K562 (cell line): ENCODE results near the gene SETD5. TPM values are rescaled to one million over a fixed set of nuclear protein-coding genes. Genes with fewer than 3 reads are reported as not detected.
A peak's percentile ranks its signal among the peaks of the same experiment; 100 is the strongest.

ENCODE experiments used
- ATAC-seq: fragments of 200-7000 bp; cut with Tn5 transposase; 3 replicates; pipeline ENCODE4 v1.9.1; 2020; ENCODE audit warnings: moderate library complexity
- BruUV-seq: library from RNA; stranded (reverse); fragments of 400-500 nt; replicated peaks from 2 replicates; lab custom pipeline; 2021; lab: Mats Ljungman, UMichigan
- CTCF ChIA-PET: fragments of 300-600 bp; formaldehyde crosslinking; extraction: SDS; loops from one replicate; lab custom pipeline; 2021; ENCODE audit warnings: low intra/inter-chr PET ratio; lab: Yijun Ruan, JAX
- POLR2A ChIA-PET: fragments of 300-600, 350-650 bp; sonication (Branson Sonifier 250); formaldehyde crosslinking; extraction: SDS; loops from one replicate; lab custom pipeline; 2021; ENCODE audit warnings: antibody characterized with exemption, inconsistent platforms; lab: Yijun Ruan, JAX
- DNase-seq, 4 experiments: peaks; one replicate each; pipeline versions ENCODE4 v3.0.0 to v3.0.0-alpha.2; 2011 to 2018; ENCODE audit warnings: low spot score in 3 of 4, mixed read lengths in 3 of 4; ENCODE audit errors: extremely low read depth in 1 of 4
- FAIRE-seq: peaks from 2 replicates; lab custom pipeline; 2011; peaks lifted over from hg19 to GRCh38; lab: Jason Lieb, UNC
- H2AFZ ChIP-seq: 2 replicates; pipeline ENCODE4 v1.6.0; 2011; ENCODE audit warnings: low read depth, low read length, control low read depth, inconsistent platforms
- H3K27ac ChIP-seq: fragments of 200-600 bp; 3 replicates; pipeline ENCODE4 v1.8.0; 2011; ENCODE audit warnings: low read depth, mild to moderate bottlenecking, control low read depth, inconsistent platforms, low read length, moderate library complexity, mixed read lengths; ENCODE audit errors: extremely low read depth
- H3K27me3 ChIP-seq, 2 experiments: fragments of 300-600 bp in 1 of 2; 2 replicates in 1 of 2; 3 replicates in 1 of 2; pipeline versions ENCODE4 v1.6.0 to v1.8.0; 2011; ENCODE audit warnings: inconsistent platforms in 2 of 2, low read length in 2 of 2, mild to moderate bottlenecking in 1 of 2, mixed read lengths in 1 of 2, moderate library complexity in 1 of 2; ENCODE audit not compliant: control insufficient read depth in 2 of 2, insufficient read depth in 2 of 2
- H3K36me3 ChIP-seq: fragments of 300-600 bp; 3 replicates; pipeline ENCODE4 v1.8.0; 2011; ENCODE audit warnings: mild to moderate bottlenecking, low read length, inconsistent platforms; ENCODE audit not compliant: control insufficient read depth, insufficient read depth
- H3K4me1 ChIP-seq, 2 experiments: fragments of 200-600 bp in 1 of 2; replicated peaks in 1 of 2; 2 replicates in 1 of 2; 3 replicates in 1 of 2; pipeline versions ENCODE4 v1.5.1 to v1.8.0; 2011; ENCODE audit warnings: inconsistent platforms in 2 of 2, low read length in 2 of 2, mild to moderate bottlenecking in 1 of 2, mixed read lengths in 1 of 2, moderate library complexity in 1 of 2; ENCODE audit not compliant: control insufficient read depth in 2 of 2, insufficient read depth in 2 of 2
- H3K4me2 ChIP-seq: 2 replicates; pipeline ENCODE4 v1.6.1; 2011; ENCODE audit warnings: low read length, control low read depth, inconsistent platforms, mixed read lengths; ENCODE audit not compliant: insufficient read depth
- H3K4me3 ChIP-seq: fragments of 200-600 bp; sonication (generic), shearing (Covaris generic); 2 replicates; pipeline ENCODE4 v1.5.1; 2016; ENCODE audit warnings: control low read depth, inconsistent platforms
- H3K79me2 ChIP-seq: fragments of 200-600 bp; 3 replicates; pipeline ENCODE4 v1.8.0; 2011; ENCODE audit warnings: low read length, inconsistent platforms; ENCODE audit not compliant: control insufficient read depth, insufficient read depth
- H3K9ac ChIP-seq, 2 experiments: 2 replicates each; pipeline versions ENCODE4 v1.6.0 to v1.6.1; 2011; ENCODE audit warnings: low read depth in 2 of 2, low read length in 2 of 2, control low read depth in 1 of 2, inconsistent platforms in 1 of 2, mild to moderate bottlenecking in 1 of 2, mixed read lengths in 1 of 2; ENCODE audit not compliant: insufficient read depth in 1 of 2
- H3K9me1 ChIP-seq: one replicate; pipeline ENCODE4 v1.6.0; 2011; ENCODE audit warnings: inconsistent platforms, mild to moderate bottlenecking, low read length, moderate library complexity; ENCODE audit not compliant: control insufficient read depth, insufficient read depth
- H3K9me3 ChIP-seq: replicated peaks from 2 replicates; pipeline ENCODE4 v1.5.1; 2011; ENCODE audit warnings: low read depth, low read length, inconsistent platforms; ENCODE audit not compliant: control insufficient read depth, insufficient read depth
- H4K20me1 ChIP-seq: replicated peaks from 2 replicates; pipeline ENCODE4 v1.6.1; 2011; ENCODE audit warnings: low read length, inconsistent platforms, mixed read lengths; ENCODE audit not compliant: control insufficient read depth, insufficient read depth
- BRCA1 ChIP-seq, 2 experiments: fragments of 450-650 bp in 1 of 2; sonication (generic) in 1 of 2; formaldehyde crosslinking in 1 of 2; IDR thresholded peaks; 2 replicates each; pipeline versions ENCODE4 v1.5.0 to v1.6.1; 2017 to 2020; ENCODE audit warnings: mild to moderate bottlenecking in 1 of 2, missing genetic modification reagents in 1 of 2
- KAT8 ChIP-seq: fragments of 450-650 bp; IDR thresholded peaks from 2 replicates; pipeline ENCODE4 v1.6.1; 2016; ENCODE audit warnings: low read depth, mild to moderate bottlenecking
- MYNN ChIP-seq, 2 experiments: sonication (generic); formaldehyde crosslinking in 1 of 2; IDR thresholded peaks; 2 replicates each; pipeline versions ENCODE4 v1.5.0 to v1.6.1; 2016 to 2020; ENCODE audit warnings: antibody characterized with exemption in 1 of 2, missing genetic modification reagents in 1 of 2
- SIX5 ChIP-seq, 2 experiments: IDR thresholded peaks; 2 replicates each; pipeline ENCODE4 v1.6.1; 2011; ENCODE audit warnings: low read length in 2 of 2, borderline replicate concordance in 1 of 2, low read depth in 1 of 2, mild to moderate bottlenecking in 1 of 2, moderate library complexity in 1 of 2; ENCODE audit not compliant: insufficient read depth in 1 of 2
- WGBS: fragments of 100-300 bp; shearing (Covaris generic); methylation state at CpG from one replicate; pipeline ENCODE4 v1.1.6; 2016; ENCODE audit warnings: low coverage, mixed read lengths; ENCODE audit not compliant: insufficient coverage; ENCODE audit errors: missing lambda C conversion rate; 5-methylcytosine and 5-hydroxymethylcytosine counted together
- in situ Hi-C: fragments of 300-500 bp; cut with MboI; formaldehyde crosslinking; loops from 4 replicates; pipeline ENCODE4 v1.15.0; 2018; ENCODE audit warnings: inconsistent platforms, mixed read lengths
- intact Hi-C: fragments of 100-400 bp; cut with micrococcal nuclease; formaldehyde crosslinking; loops from 2 replicates; pipeline ENCODE4 v1.14.2; 2022
- polyA plus RNA-seq, 8 experiments: library from polyadenylated mRNA; depleted of rRNA in 4 of 8; stranded (reverse) in 5 of 8; unstranded in 3 of 8; fragments of >200 nt; fragmentation: Nextera tagmentation in 2 of 8; fragmentation: Illumina TruSeq in 1 of 8; extraction: Ambion mirVana in 2 of 8; extraction: Trizol in 1 of 8; gene quantifications; 2 replicates each; pipeline versions ENCODE4 v1.2.1 to v1.2.3, GENCODE V29; 2011 to 2014; ENCODE audit warnings: inconsistent platforms in 1 of 8, missing spikeins in 1 of 8
- total RNA-seq, 7 experiments: library from RNA; depleted of rRNA in 6 of 7; stranded (reverse); fragments of >200 nt in 6 of 7; fragmentation: Illumina TruSeq in 2 of 7; extraction: Trizol in 2 of 7; gene quantifications; 2 replicates each; pipeline versions ENCODE4 v1.2.1 to v1.2.3, GENCODE V29; 2011 to 2021; ENCODE audit warnings: low replicate concordance in 1 of 7
- TF ChIP-seq, protein P1 (sequence below): fragments of 150-350 bp; IDR thresholded peaks from 2 replicates; pipeline ENCODE4 v1.6.1; 2014; ENCODE audit warnings: low read depth, mild to moderate bottlenecking, low read length, borderline replicate concordance
- TF ChIP-seq, protein P2 (sequence below): fragments of 250-450 bp; sonication (Bioruptor Pico); IDR thresholded peaks from 2 replicates; pipeline ENCODE4 v1.5.0; 2021
- TF ChIP-seq, protein P3 (sequence below), 2 experiments: IDR thresholded peaks; 2 replicates each; pipeline ENCODE4 v1.6.1; 2012; ENCODE audit warnings: improper control_type of control experiment in 2 of 2, low read depth in 2 of 2, low read length in 2 of 2, borderline replicate concordance in 1 of 2
- TF ChIP-seq, protein P4 (sequence below), 2 experiments: IDR thresholded peaks; 2 replicates each; pipeline ENCODE4 v1.6.1; 2011; ENCODE audit warnings: borderline replicate concordance in 1 of 2, control low read depth in 1 of 2, low read depth in 1 of 2, low read length in 1 of 2, mild to moderate bottlenecking in 1 of 2, mixed read lengths in 1 of 2, moderate library complexity in 1 of 2; ENCODE audit not compliant: insufficient read depth in 1 of 2, insufficient read length in 1 of 2, poor library complexity in 1 of 2, severe bottlenecking in 1 of 2; ENCODE audit errors: extremely low read depth in 1 of 2

The SETD5 gene
- total and polyA plus RNA-seq, 9 of the 15 experiments (the other 6 are each of a cell fraction or from before 2014, with no cell fraction given), result 20.8 to 135 (median 87.2) TPM

DNA sequence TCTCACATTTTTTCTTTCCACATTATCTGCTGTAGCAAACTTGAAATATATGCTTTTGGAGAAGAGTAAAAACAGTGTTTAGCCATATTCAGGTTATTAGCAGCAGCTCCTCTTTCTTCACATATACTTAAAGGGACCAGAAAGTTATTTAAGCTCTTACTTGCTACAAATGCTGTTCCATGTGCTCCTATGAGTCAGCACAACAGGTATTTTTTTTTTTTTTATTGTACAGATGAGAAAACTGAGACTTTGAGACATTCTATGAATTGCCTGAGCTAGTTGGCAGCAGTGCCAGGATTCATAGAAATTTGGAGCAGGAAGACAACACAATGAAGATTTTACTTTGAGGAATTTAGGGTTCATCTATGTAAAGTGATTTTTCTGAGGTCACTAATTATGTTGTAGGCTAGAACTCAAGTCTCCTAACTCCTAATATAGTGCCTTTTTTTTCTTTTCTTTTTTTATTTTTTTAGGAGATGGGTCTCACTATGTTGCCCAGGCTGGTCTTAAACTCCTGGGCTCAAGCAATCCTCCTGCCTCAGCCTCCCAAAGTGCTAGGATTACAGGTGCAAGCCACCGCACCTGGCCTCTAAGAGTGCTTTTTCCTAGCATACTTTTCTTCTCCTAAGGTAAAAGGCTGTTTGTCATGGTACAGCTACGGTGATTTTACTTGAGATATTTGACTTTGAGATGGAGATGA, 23.6 kb downstream of the SETD5 start:
- BruUV-seq, result no TSS peak
- peaks cover 0 to 26% of the 10 kb centered on the region in 2 experiments; a peak in 3 of 5 replicates for H3K4me1 ChIP-seq
- TF ChIP-seq, protein P1, sequence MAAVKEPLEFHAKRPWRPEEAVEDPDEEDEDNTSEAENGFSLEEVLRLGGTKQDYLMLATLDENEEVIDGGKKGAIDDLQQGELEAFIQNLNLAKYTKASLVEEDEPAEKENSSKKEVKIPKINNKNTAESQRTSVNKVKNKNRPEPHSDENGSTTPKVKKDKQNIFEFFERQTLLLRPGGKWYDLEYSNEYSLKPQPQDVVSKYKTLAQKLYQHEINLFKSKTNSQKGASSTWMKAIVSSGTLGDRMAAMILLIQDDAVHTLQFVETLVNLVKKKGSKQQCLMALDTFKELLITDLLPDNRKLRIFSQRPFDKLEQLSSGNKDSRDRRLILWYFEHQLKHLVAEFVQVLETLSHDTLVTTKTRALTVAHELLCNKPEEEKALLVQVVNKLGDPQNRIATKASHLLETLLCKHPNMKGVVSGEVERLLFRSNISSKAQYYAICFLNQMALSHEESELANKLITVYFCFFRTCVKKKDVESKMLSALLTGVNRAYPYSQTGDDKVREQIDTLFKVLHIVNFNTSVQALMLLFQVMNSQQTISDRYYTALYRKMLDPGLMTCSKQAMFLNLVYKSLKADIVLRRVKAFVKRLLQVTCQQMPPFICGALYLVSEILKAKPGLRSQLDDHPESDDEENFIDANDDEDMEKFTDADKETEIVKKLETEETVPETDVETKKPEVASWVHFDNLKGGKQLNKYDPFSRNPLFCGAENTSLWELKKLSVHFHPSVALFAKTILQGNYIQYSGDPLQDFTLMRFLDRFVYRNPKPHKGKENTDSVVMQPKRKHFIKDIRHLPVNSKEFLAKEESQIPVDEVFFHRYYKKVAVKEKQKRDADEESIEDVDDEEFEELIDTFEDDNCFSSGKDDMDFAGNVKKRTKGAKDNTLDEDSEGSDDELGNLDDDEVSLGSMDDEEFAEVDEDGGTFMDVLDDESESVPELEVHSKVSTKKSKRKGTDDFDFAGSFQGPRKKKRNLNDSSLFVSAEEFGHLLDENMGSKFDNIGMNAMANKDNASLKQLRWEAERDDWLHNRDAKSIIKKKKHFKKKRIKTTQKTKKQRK, result no peak
- TF ChIP-seq BRCA1 (IDR thresholded peaks at IDR 0.05), result no peak
- TF ChIP-seq BRCA1 (CRISPR knock-in tag; IDR thresholded peaks at IDR 0.05), result no peak
- TF ChIP-seq, protein P2, sequence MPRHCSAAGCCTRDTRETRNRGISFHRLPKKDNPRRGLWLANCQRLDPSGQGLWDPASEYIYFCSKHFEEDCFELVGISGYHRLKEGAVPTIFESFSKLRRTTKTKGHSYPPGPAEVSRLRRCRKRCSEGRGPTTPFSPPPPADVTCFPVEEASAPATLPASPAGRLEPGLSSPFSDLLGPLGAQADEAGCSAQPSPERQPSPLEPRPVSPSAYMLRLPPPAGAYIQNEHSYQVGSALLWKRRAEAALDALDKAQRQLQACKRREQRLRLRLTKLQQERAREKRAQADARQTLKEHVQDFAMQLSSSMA (CRISPR knock-in tag), result no peak
- TF ChIP-seq MYNN (IDR thresholded peaks at IDR 0.05), result no peak
- no peak for TF ChIP-seq MYNN (CRISPR knock-in tag; IDR thresholded peaks at IDR 0.05)
- TF ChIP-seq, protein P3, sequence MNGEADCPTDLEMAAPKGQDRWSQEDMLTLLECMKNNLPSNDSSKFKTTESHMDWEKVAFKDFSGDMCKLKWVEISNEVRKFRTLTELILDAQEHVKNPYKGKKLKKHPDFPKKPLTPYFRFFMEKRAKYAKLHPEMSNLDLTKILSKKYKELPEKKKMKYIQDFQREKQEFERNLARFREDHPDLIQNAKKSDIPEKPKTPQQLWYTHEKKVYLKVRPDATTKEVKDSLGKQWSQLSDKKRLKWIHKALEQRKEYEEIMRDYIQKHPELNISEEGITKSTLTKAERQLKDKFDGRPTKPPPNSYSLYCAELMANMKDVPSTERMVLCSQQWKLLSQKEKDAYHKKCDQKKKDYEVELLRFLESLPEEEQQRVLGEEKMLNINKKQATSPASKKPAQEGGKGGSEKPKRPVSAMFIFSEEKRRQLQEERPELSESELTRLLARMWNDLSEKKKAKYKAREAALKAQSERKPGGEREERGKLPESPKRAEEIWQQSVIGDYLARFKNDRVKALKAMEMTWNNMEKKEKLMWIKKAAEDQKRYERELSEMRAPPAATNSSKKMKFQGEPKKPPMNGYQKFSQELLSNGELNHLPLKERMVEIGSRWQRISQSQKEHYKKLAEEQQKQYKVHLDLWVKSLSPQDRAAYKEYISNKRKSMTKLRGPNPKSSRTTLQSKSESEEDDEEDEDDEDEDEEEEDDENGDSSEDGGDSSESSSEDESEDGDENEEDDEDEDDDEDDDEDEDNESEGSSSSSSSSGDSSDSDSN (IDR thresholded peaks at IDR 0.05; ENCODE audit: borderline replicate concordance in 1 of 2, low read depth in 2 of 2, low read length in 2 of 2), result no peak
- no peak for TF ChIP-seq SIX5 (IDR thresholded peaks at IDR 0.05; ENCODE audit: borderline replicate concordance in 1 of 2, insufficient read depth in 1 of 2, low read depth in 1 of 2, low read length in 2 of 2)
- TF ChIP-seq KAT8, result no peak
- TF ChIP-seq, protein P4, sequence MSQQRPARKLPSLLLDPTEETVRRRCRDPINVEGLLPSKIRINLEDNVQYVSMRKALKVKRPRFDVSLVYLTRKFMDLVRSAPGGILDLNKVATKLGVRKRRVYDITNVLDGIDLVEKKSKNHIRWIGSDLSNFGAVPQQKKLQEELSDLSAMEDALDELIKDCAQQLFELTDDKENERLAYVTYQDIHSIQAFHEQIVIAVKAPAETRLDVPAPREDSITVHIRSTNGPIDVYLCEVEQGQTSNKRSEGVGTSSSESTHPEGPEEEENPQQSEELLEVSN (IDR thresholded peaks at IDR 0.05; ENCODE audit: borderline replicate concordance in 1 of 2, extremely low read depth in 1 of 2, insufficient read depth in 1 of 2, insufficient read length in 1 of 2, low read depth in 1 of 2, low read length in 1 of 2, poor library complexity in 1 of 2, severe bottlenecking in 1 of 2), result no peak

More for the DNA sequence above, 23.6 kb downstream of the SETD5 start:
- Histone ChIP-seq H3K9me1 (no peaks in the 10 kb centered on the region), H3K79me2 (peaks cover 98% of the 10 kb centered on the region), H3K36me3 (peaks cover 61% of the 10 kb centered on the region), H3K27me3 (no peaks in the 10 kb centered on the region), H3K9me3 (no peaks in the 10 kb centered on the region), H4K20me1 (peaks cover 15% of the 10 kb centered on the region; the same call in 1 of the 2 replicates), H3K9ac (peak overlapping the region in 1 of 2 experiments; percentile 38; a peak in 2 of 4 replicates), H3K27ac (peak overlapping the region; percentile 55; the same call in 2 of the 3 replicates), H3K4me3 (no peak overlapping the region), H3K4me2 (no peak overlapping the region), H2AFZ (no peak overlapping the region)
- FAIRE-seq (no peak), ATAC-seq (peak; percentile 6; the same call in 2 of the 3 replicates), DNase-seq (no peak)
- in situ Hi-C loops (no loop called here), intact Hi-C loops (loop anchor here (5.0 kb wide), 1 partner anchor 34 kb away; no protein-coding TSS in a partner anchor)
- 60% methylated on average over 2 of the region's 2 CpGs for WGBS
- ChIA-PET POLR2A (interaction anchor here (1.3 to 8.1 kb wide), 5 partner anchors 11 to 58 kb away, joined by 5 to 150 read pairs (median 13); partner anchors contain the start of genes SETD5 and THUMPD3), CTCF (interaction anchor here (1.3 to 3.0 kb wide), 2 partner anchors 68 kb away, joined by 4 to 34 read pairs; no protein-coding TSS in a partner anchor)
